SJSA1 (cell line): Measurements from ENCODE around the gene KCNQ1. TPM values are rescaled to one million over a fixed set of nuclear protein-coding genes. Genes with fewer than 3 reads are reported as not detected.

Source experiments
- DNase-seq, 2 experiments: peaks; one replicate each; pipeline ENCODE4 v3.0.0-alpha.2; 2015 to 2020; ENCODE audit warnings: low spot score in 2 of 2, low read depth in 1 of 2
- H3K27ac ChIP-seq: fragments of 250-450 bp; sonication (Bioruptor Pico); 2 replicates; pipeline ENCODE4 v1.5.1; 2020; ENCODE audit warnings: mild to moderate bottlenecking, moderate library complexity
- H3K27me3 ChIP-seq: fragments of 250-450 bp; sonication (Bioruptor Pico); replicated peaks from 2 replicates; pipeline ENCODE4 v1.5.1; 2020; ENCODE audit warnings: mild to moderate bottlenecking, moderate library complexity
- H3K36me3 ChIP-seq: fragments of 250-450 bp; sonication (Bioruptor Pico); 2 replicates; pipeline ENCODE4 v1.5.1; 2020; ENCODE audit warnings: mild to moderate bottlenecking
- H3K4me1 ChIP-seq: fragments of 250-450 bp; sonication (Bioruptor Pico); replicated peaks from 2 replicates; pipeline ENCODE4 v1.6.1; 2021; ENCODE audit warnings: mild to moderate bottlenecking
- H3K4me3 ChIP-seq: fragments of 250-450 bp; sonication (Bioruptor Pico); 2 replicates; pipeline ENCODE4 v1.5.1; 2020; ENCODE audit warnings: mild to moderate bottlenecking
- H3K9me3 ChIP-seq: fragments of 250-450 bp; sonication (Bioruptor Pico); replicated peaks from 2 replicates; pipeline ENCODE4 v1.5.1; 2020; ENCODE audit warnings: mild to moderate bottlenecking
- total RNA-seq: library from RNA; depleted of rRNA; stranded (reverse); fragments of >200 nt; shearing (Covaris generic); gene quantifications from 2 replicates; pipeline ENCODE4 v1.2.3, GENCODE V29; 2014

Gene KCNQ1
- total RNA-seq, 1 experiment from 2014 or later: not detected

DNA sequence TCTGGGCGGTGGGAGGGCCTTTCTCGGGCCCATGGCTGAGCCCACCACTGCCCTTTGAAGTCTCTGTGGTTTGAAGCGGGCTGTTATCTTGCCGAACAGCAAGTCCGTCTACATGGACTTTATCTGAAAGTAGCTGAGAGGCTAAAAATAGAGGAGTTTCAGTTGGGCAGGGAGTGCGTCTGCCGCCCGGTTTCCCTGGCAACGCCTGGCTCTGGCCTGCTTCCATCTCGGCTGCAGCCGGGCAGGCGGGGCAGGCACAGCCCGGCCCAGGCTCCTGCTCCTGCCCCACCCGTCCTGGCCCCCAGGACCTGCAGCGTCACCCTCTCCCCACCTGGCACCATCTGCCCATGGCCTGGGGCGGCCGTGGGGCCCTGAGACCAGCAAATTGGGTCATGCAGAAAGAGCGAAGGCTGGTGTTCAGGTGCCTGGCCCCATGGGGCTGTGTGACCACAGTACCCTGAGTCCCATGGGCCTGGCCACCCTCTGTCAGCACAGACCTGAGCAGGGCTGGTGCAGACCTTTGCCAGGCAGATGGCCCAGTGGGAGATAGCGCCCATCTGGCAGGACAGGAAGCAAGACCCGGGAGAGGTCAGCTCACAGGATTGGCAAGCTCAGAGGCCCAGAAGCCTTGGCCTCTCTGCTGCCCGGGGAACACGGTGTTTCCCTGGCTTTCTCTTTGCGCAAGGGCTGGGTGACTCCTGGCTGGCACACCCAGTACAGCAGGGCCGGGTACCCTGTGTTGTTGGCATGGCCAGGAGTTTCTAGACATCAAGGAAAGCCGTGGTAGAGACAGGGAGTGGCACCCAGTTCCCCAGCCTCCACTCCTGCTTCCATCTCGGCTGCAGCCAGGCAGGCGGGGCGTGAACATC, 334.1 kb downstream of the KCNQ1 start:
- DNase-seq: peak; percentile 21 to 52
- Histone ChIP-seq H3K27me3 (0 out of 2 replicates have a peak, but pooled peaks cover 3% of the 10 kb centered on the region), H3K36me3 (no peaks in the 10 kb centered on the region), H3K4me1 (peaks cover 17% of the 10 kb centered on the region), H3K9me3 (no peaks in the 10 kb centered on the region), H3K27ac (no peak overlapping the region), H3K4me3 (no peak overlapping the region)

DNA sequence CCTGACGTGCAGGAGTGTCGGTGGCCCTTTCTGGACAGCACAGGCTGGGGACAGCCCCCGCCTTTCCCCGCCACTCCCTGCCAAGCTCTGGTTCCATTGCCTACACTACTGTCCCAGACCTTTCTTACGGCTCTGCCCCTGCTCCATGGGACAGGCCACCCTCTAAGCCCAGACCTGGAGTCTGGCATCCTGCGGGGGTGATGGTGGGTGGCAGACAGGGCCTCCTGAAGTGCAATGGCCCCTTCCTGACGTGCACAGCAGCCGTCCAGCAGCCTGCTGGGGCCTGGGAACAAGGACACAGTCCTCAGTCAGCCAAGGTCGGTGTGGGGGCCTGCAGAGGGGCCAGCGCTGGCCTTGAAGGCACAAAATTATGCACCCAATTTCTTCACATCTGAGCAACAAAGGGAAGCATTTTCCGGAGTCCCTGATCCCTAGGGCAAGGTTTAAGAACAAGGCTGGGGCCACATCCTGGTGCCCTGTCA, 334.7 kb downstream of the KCNQ1 start:
- H3K36me3 ChIP-seq: no peaks in the 10 kb centered on the region
- 0 out of 2 replicates have a peak, but pooled peaks cover 3% of the 10 kb centered on the region for H3K27me3 ChIP-seq
- peaks cover 17% of the 10 kb centered on the region for H3K4me1 ChIP-seq
- DNase-seq: peak in 1 of 2 experiments; percentile 47
- H3K4me3 ChIP-seq: no peak overlapping the region
- no peak overlapping the region for H3K27ac ChIP-seq
- H3K9me3 ChIP-seq: no peaks in the 10 kb centered on the region

DNA sequence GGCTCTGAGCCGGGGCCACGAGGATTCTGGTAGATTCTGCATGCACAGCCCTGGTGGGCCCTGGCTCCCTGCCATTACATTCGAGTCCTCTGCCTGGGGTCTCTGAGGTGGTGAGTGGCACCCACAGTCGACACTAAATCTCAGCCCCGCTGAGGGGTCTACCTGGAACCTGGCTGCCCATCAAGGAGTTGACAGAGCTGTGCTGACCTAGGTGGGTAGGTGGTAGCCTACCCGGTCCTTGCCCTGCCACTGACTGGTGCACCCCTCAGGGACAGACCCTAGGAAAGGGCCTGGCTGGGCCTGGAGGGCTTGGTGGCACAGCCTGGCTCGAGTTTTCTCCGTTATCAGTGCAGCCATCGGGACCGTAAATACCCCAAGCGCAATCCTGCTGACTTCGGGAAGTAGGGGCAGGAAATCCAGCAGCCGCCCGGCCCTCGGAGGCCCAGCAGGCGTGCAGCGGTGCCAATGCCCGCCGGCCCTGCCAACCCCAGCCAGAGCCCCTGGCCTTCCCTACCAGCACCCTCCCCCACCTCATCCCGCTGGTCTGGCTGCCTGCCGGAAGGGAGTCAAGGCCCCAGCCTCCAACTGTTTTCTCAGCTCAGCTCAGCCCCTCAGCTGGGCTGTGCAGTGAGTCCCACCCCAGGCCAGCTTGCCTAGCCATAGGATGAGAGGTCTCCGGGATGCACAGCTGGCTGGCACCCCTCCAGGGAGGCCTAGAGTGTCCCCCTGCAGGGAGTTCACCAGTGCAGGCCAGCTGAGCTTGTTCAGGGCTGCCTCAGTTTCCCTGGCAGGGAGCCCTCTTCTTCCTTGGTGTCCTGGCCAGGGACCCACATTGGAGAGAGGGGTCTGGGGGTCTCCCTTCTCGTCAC, 335.4 kb downstream of the KCNQ1 start:
- DNase-seq: peak in 1 of 2 experiments; percentile 48
- no peaks in the 10 kb centered on the region for H3K9me3 ChIP-seq
- H3K27me3 ChIP-seq: 0 out of 2 replicates have a peak, but pooled peaks cover 3% of the 10 kb centered on the region
- no peak overlapping the region for H3K4me3 ChIP-seq
- H3K27ac ChIP-seq: no peak overlapping the region
- no peaks in the 10 kb centered on the region for H3K36me3 ChIP-seq
- peaks cover 17% of the 10 kb centered on the region for H3K4me1 ChIP-seq

DNA sequence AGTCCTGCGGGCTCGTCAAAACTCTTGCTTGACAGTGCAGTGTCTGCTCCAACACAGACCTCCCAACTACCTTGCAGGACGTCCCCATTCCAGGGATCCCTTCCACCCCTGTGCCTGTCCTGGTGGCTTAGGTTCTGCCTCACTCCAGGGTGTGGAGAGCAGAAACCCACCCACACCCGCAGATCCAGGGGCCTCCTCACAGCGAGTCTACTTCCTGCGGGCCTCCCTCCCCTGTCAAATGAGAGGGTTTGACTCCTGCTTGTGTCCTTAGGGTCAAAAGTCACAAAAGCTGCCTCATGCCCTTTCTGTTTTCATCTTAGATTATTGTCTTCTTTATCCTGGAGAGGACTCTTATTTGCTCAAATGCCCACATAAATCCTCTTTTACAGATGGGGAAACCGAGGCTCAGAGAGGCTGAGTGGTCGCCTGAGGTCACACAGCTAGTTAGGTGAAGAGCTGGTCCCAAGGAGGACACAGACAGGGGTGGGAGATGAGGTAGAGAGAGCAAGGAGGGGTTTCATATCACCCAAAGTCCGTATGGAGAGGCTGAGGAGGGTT, 336.1 kb downstream of the KCNQ1 start:
- Histone ChIP-seq H3K27ac (no peak overlapping the region), H3K36me3 (no peaks in the 10 kb centered on the region), H3K4me3 (no peak overlapping the region), H3K27me3 (peaks cover 7% of the 10 kb centered on the region), H3K4me1 (peaks cover 17% of the 10 kb centered on the region), H3K9me3 (no peaks in the 10 kb centered on the region)
- peak in 1 of 2 experiments; percentile 44 for DNase-seq

DNA sequence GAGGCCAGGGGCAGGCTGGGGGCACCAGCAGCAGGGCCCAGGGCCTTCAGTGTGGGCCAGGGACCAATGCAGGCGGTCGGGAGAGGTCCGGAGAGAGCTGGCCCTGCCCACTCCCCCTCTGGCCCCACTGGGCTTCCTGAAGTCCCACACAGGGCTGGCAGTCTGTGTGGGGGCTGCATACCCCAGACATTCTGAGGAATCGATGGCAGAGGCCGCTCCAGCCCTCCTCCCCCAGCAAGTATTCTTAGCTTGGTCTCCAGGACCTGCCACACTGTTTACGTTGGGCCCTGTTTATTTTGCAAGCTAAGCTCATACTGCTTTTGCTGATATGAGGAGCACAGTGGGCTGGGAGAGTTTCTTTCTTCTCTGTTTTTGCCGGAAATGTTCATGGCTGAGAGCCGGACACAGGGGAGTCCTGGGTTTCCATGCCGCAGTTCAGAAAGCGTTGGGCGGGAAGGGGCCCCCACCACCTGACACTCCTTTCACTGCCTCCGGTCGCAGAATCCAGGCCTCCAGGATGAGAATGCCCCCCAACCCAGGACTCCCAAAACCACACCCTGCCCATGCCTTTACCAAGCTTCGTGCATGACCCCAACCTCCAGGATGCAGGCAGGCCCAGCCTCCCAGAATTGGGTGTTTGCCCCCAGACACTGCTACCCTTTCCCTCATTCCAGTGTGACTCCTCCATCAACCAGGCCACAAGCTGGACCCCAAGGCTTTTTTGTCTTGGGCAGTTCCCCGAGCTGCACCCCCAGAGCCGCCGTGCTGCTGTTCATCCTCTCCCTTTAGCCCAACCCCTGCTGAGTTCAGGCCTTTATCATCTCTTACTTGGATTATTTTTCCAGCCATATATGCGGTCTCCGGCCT, 336.8 kb downstream of the KCNQ1 start:
- H3K27me3 ChIP-seq: peaks cover 7% of the 10 kb centered on the region
- peak in 1 of 2 experiments; percentile 43 for DNase-seq
- H3K27ac ChIP-seq: no peak overlapping the region
- H3K36me3 ChIP-seq: no peaks in the 10 kb centered on the region
- H3K9me3 ChIP-seq: no peaks in the 10 kb centered on the region
- no peak overlapping the region for H3K4me3 ChIP-seq
- H3K4me1 ChIP-seq: peaks cover 17% of the 10 kb centered on the region

DNA sequence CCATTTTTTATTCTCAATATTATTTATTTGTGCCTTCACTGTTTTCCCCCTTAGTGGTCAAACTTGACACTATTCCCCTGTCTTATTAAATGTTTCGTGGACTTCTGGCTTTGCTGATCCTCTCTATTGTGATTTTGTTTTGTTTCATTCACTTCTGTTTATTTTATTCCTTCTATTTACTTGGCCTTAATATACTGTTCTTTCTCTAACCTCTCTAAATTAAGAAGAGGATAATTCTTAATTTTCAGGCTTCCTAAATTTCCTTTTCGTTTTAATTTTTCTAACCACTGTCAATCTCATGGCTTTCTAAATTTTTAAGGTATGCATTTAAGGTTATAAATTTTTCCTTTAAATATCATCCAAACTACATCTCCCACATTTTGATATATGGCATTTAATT, 338.0 kb downstream of the KCNQ1 start:
- no peak for DNase-seq

DNA sequence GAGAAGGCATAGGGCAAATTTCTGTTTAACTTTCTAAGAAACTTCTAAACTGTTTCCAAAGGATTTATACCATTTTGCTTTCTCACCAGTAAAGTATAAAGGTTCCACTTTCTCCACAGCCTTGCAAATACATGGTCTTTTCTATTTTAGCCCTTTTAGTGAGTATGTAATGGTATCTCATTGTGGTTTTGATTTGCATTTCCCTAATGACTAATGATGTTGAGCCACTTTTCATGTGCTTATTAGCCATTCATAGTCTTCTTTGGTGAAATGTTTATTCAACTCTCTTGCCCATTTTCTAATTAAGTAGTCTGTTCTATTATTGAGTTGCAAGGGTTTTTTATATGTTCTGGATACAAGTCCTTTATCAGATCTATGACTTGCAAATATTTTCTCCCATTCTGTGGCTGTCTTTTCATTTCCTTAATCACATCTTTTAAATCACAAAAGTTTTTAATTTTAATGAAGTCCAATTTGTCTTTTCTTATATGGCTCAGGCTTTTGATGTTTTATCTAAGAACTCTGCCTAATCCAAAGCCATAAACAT, 338.8 kb downstream of the KCNQ1 start:
- peaks cover 6% of the 10 kb centered on the region for H3K4me1 ChIP-seq
- DNase-seq: no peak
- H3K9me3 ChIP-seq: no peaks in the 10 kb centered on the region
- H3K27me3 ChIP-seq: peaks cover 13% of the 10 kb centered on the region
- H3K36me3 ChIP-seq: no peaks in the 10 kb centered on the region
- H3K4me3 ChIP-seq: no peak overlapping the region
- no peak overlapping the region for H3K27ac ChIP-seq

More for the DNA sequence above, 338.0 kb downstream of the KCNQ1 start:
- no peaks in the 10 kb centered on the region for H3K36me3 ChIP-seq
- H3K27ac ChIP-seq: no peak overlapping the region
- peaks cover 13% of the 10 kb centered on the region for H3K4me1 ChIP-seq
- peaks cover 13% of the 10 kb centered on the region for H3K27me3 ChIP-seq
- no peak overlapping the region for H3K4me3 ChIP-seq
- H3K9me3 ChIP-seq: no peaks in the 10 kb centered on the region

DNA sequence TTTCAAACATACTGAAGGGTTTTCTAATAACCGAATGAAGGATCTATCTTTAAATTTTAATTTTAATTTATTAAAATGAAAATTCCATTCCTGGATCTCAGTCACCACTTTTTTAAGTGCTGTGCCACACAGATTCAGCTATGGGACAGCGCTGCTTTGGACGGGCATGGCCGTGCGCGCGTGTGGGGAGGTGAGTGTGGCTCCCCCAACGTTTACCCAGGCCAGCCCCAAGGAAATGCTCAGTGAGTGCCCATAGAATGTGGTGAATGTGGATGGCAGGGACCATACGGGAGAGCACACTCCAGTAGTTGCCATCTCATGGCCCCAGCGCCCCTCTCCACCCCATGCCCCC, 343.0 kb downstream of the KCNQ1 start:
- Histone ChIP-seq H3K4me3 (no peak overlapping the region), H3K27ac (no peak overlapping the region), H3K4me1 (no peaks in the 10 kb centered on the region), H3K36me3 (no peaks in the 10 kb centered on the region), H3K27me3 (peaks cover 49% of the 10 kb centered on the region), H3K9me3 (no peaks in the 10 kb centered on the region)
- peak in 1 of 2 experiments; percentile 39 for DNase-seq

DNA sequence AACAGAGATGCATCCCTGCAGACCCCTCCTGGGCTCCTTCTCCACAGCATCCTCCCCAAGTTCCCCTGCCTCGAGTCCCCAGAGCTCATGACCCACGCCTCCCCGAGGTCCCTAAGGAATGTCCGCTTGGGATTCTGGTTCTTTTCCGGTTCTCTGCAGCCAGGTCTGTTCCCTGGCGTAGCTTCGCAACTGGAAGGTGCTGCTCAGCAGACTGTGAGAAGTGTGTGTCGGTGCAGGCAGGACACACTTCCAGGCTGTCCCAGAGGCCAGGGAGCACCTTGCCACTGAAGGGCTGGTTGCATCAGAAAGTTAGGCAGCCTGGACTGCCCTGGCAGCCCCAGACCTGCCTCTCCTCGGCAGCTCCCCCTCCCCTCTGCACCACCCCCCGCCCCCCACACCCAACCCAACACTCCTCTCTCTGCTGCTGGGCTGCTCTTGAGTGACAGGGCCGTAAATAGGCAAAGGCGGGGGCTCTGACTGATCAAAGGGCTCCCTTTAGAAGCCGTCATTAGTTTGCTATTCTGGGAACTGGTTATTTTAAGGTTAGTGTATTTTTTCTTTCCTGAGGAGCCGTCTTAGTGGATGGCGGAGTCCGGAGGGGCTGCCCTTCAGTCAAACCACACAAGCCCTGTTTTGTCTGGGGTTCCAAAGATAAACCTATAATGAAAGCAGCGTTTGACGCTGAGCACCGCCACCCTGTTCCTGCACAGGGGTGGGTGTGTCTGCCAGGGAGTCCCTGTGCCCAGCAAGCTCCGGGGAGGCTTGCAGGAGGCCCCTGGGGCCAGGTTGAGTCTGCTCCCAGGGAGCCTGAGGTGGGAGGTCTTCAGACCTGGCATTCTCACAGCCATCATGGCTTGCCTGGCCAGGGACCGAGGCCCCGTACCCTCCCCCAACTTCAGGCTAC, 343.6 kb downstream of the KCNQ1 start:
- H3K36me3 ChIP-seq: no peaks in the 10 kb centered on the region
- no peaks in the 10 kb centered on the region for H3K4me1 ChIP-seq
- no peak overlapping the region for H3K27ac ChIP-seq
- H3K4me3 ChIP-seq: no peak overlapping the region
- peak in 1 of 2 experiments; percentile 41 for DNase-seq
- H3K27me3 ChIP-seq: peaks cover 51% of the 10 kb centered on the region
- H3K9me3 ChIP-seq: no peaks in the 10 kb centered on the region

DNA sequence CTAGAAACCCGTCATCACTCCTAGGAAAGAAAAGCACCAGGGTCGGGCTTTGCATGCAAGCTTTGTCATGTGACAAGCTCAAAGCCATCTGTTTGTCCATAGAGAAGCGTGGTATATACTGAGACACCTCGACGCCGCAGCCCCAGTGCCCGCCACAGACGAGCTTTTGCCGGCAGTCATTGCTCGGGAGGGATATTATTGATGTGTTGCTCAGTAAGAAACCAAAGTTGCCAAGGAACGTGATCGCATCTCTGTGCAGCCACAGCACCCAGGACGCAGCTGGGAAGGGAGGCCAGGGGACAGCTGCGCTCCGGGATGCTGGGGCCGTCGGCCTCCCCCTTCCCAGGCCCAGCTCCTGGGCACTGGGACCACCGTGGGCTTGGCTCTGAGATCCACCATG, 344.5 kb downstream of the KCNQ1 start:
- H3K9me3 ChIP-seq: no peaks in the 10 kb centered on the region
- peaks cover 54% of the 10 kb centered on the region for H3K27me3 ChIP-seq
- H3K4me3 ChIP-seq: no peak overlapping the region
- H3K36me3 ChIP-seq: no peaks in the 10 kb centered on the region
- H3K4me1 ChIP-seq: no peaks in the 10 kb centered on the region
- DNase-seq: peak in 1 of 2 experiments; percentile 38
- H3K27ac ChIP-seq: no peak overlapping the region

DNA sequence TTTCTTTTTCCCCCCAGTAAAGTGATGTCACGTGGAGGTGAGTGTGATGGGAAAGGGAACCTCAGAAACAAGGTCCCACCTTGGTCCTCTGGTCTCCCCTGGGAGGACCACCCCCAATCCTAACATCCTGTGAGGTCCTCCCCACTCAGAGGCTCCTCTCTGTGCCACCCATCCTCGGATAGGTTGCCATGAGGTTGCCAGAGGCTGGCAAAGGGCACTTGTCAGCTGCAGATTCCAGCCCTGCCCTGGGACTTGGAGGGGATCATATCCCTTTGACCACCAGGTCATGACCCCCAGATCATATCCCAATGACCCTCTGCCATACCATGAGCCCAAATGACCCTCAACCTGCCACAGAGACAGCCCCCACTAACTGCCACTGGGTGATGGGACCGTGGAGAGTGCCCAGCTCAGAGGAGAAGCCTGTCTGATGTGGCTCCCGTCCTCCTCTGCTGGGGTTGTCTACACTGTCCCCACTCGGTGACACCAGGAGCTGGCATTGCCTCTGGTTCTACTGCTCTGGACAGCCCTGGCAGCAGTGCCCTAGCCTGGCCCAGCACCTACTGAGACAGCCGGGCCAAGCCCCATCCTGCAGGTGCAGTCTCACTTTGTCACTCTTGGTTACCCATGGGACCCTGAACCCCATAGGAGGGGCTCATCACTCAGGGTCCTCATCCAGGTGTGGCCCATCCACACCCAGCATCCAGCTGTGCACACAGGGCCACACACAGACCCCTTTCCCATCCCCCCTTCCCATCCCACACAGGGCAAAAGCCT, 345.2 kb downstream of the KCNQ1 start:
- Histone ChIP-seq H3K4me1 (no peaks in the 10 kb centered on the region), H3K36me3 (no peaks in the 10 kb centered on the region), H3K4me3 (no peak overlapping the region), H3K27ac (no peak overlapping the region), H3K27me3 (peaks cover 54% of the 10 kb centered on the region), H3K9me3 (no peaks in the 10 kb centered on the region)
- DNase-seq: peak in 1 of 2 experiments; percentile 42
